GM19193 (cell line): ENCODE results near the gene C1QTNF8.

Experiments
- POLR2A ChIP-seq: IDR thresholded peaks from 4 replicates; pipeline ENCODE4 v1.6.1; 2011; ENCODE audit not compliant: insufficient read depth, insufficient read length; ENCODE audit errors: extremely low read depth

Gene C1QTNF8

DNA sequence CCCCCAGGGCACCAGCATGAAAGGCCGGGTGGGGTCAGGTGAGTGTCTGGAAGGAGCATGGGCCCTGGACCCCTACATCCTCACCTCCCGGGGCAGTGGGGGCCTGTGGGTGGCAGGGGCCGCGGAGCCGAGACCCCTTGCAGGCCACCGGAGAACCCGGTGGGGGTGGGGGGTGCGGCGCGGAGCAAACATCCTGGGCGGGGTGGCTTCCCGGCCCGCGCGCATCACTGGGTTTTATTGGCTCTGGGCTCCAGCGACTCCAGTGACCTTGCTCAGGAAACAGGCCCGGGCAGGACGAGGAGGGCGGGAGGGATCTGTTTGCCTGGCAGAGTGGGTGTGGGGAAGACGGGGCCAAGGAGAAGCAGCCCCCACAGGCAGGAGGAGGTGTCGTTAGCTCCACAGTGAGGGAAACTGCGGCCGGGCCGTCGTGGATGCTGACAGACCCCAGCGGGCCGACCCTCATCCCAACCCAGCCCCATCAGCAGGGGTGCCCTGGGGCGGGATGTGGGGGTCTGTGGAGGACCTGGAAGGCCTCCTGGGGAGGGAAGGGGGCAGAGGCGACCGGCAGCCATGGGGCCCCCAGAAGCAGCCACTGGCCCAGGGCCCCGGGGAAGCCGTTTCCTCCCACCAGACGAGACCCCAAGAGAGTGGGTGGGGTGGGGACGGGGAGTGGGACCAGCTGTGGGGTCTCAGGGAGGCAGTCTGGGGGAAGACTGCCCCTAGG is 12.9 kb downstream of the C1QTNF8 start:
- no peak for TF ChIP-seq POLR2A

DNA sequence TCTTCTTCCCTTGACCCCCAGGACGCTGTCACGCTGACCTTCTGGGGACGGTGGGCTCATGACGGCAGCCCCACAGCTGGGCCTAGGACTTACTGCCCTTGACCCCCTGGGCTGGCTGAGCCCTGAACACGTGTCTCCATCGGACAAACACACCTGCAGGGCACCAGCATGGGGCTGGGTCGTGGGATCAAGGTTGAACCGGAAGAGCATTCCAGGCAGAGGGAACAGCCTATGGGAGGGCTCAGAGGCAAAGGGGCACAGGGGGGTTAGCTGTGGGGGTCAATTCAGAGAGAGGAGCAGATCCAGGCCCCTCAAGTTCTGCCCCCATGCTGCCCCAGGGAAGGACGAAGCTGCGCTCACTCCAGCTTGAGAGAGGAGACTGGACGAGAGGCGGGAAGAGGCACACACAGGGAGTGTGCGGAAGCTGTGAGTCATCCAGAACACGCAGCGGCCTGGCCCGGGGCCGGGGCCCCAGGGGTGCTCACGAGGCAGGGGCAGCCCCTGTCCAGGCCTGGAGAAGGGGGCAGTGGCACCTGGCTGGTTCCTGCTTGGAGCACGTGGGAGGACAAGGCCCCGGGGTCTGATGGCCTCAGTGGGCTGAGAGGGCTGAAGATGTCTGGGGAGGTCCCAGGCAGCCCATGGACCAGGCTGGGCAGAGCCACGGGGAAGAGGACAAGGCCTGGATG is 13.6 kb downstream of the C1QTNF8 start:
- no peak for TF ChIP-seq POLR2A

DNA sequence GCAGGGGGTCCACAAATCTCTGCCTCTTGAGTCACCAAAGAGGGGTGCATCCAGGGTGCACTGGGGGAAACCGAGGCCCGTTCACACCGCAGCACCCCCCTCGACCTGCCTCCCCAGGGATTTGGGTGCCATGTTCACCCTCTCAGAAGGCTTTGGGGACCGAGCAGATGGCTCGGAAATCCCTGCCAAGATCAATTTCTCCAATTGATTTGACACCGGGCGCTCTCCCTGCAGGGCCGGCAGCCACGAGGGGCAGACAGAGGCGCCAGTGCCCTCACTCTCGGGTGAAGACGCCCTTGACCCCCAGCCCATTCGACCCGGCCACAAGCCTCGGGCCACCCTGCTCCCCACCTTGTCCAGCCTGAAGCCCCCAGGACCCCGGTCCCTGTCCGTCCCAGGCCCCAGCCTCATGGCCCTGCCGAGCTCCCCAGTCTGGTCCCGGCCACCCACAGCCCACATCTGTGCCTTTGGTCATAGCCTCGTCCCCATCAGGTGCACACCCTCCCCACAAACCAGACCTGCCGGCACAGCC is 14.2 kb downstream of the C1QTNF8 start:
- no peak for TF ChIP-seq POLR2A

DNA sequence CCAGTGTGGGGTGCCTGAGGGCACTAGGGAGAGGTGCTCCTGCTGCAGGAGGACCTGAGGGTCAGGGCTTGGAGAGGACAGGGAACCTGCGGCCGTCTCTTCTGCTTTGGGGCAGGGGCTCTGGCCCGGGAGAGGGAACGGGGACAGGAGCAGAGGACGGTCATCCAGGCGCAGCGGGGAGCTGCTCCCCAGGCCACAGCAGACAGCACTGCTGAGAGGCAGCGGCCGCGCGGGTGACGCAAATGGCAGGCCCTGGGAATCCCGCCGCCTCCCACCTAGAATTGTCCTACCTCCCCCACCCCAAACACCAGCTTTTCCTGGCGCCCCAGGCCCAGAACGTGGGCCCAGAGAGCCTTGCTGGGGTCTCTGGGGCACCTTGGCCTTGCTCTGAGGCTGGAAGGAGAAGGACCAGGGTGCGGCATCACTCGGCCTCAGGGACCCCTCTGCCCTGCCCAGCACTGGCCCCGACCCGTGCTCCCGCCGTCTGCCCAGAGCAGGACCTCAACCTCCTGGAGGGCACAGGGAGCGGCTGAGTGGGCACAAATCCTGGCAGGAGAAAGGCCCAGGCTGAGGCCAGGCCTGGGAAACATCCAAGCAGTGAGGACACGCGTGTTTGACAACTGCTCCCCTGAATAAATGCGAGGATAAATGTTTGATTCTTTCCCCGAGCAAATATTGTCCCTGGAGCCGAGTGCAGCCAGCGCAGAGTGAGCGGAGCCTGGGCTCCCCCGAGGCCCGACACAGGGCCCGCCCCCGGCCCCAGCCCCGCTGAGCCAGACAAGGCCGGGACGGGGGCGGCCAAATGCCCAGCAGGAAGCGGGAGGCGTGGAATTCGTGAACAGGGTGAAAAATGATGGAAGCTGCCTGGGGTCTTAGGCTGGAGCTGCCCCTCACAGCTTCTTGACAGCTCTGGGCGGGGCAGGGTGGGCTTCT is 15.0 kb downstream of the C1QTNF8 start:
- no peak for TF ChIP-seq POLR2A

DNA sequence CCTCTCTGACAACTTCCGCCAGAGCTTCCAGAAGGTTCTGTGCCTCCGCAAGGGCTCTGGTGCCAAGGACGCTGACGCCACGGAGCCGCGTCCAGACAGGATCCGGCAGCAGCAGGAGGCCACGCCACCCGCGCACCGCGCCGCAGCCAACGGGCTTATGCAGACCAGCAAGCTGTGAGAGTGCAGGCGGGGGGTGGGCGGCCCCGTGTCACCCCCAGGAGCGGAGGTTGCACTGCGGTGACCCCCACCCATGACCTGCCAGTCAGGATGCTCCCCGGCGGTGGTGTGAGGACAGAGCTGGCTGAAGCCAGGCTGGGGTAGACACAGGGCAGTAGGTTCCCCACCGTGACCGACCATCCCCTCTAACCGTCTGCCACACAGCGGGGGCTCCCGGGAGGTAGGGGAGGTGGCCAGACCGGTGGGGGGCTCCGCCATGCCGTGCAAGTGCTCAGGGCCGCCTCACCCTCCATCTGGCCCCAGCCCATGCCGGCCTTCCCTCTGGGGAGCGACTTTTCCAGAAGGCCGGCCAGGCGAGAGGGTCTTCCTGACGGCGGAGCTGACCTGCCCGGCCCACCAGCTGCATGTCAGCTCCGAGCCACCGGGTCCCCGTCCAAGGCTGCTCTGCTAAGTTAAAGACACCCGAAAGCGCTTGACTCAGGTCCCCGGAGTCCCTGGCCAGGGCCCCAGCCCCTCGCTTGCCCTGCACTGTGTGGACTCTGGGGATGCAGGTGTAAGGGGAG is 16.1 kb downstream of the C1QTNF8 start:
- no peak for TF ChIP-seq POLR2A

DNA sequence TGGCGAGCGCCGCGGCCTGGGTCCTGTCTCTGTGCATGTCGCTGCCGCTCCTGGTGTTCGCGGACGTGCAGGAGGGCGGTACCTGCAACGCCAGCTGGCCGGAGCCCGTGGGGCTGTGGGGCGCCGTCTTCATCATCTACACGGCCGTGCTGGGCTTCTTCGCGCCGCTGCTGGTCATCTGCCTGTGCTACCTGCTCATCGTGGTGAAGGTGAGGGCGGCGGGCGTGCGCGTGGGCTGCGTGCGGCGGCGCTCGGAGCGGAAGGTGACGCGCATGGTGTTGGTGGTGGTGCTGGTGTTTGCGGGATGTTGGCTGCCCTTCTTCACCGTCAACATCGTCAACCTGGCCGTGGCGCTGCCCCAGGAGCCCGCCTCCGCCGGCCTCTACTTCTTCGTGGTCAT is 16.7 kb downstream of the C1QTNF8 start:
- no peak for TF ChIP-seq POLR2A

DNA sequence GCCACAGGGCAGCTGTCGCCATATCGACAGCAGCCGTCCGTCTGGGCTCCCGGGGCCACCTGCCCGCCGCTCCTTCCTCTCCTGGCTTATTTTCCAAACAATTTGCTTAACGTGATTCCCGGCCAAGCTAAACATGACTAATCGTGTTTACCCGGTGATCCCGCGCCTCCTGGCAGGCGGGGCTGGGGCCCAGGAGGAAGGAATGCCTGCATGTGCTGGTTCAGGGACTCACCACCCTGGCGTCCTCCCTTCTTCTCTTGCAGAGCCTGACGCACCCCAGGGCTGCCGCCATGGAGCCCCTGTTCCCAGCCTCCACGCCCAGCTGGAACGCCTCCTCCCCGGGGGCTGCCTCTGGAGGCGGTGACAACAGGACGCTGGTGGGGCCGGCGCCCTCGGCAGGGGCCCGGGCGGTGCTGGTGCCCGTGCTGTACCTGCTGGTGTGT is 17.4 kb downstream of the C1QTNF8 start:
- TF ChIP-seq POLR2A = no peak

DNA sequence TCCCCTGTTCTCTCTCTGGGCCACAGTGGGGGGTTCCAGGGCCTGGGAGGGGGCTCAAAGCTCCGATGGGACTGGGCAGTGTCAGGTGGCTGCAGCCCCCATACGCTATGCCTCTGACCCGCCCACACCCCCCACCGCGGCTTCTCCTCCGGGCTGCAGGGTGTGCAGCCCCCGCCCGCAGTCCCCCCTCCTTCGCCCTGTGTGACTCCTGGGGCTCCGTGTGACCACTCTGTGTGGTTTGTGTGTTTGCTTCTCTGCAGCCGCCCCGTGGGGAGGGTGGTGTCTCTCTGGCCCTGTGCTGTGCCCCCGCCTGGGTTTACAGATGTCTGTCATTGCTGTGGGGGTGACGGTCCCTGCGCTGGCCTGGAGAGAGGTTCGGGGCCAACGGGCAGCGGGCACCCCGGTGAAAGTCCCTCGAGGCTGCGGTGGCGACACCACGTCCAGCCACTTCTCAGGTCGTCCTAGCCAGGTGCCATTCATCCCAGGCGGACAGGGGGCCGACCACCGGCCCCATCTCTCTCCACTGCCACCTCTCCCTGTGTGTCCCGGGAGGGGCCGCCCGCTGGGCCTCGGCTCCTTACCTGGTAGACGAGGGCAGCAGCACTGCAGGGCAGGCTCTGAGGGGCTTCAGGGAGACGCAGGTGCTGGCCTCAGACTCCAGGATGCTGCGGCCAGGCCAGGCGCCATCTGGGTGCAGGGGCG is 18.0 kb downstream of the C1QTNF8 start:
- no peak for TF ChIP-seq POLR2A

DNA sequence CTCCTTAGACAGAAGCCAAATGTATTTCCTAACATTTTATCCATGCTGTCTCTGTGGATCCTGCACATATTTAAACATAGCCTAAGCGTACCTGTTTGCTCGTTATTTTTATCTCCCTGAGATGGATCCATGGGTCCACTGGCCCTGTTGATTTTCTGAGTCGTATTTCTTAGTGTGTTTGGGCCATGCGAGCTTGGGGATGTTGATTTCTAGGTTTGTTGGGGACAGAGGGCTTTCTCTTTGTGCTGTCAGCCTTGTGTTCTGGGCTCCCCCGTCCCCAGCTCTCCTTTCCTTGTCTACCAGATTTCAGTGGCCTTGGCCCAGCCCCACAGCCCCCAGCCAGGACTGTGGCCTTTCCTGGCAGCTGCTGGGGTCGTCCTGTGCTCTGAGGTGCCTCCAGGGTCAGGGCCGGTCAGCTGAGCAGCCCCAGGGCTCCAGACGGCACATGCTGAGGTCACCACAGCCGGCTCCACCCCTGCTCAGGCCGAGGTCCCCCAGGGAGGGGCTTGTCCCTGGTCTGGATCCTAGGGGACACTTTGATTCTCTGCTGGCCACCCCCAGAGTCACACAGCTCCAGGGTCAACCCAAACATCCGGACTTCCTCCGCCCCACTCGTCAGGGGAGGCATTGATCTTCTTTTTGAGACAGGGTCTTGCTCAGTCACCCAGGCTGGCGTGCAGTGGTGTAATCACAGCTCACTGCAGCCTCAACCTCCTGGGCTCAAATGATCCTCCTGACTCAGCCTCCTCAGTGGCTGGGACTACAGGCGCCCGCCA is 19.1 kb downstream of the C1QTNF8 start:
- TF ChIP-seq POLR2A = no peak

DNA sequence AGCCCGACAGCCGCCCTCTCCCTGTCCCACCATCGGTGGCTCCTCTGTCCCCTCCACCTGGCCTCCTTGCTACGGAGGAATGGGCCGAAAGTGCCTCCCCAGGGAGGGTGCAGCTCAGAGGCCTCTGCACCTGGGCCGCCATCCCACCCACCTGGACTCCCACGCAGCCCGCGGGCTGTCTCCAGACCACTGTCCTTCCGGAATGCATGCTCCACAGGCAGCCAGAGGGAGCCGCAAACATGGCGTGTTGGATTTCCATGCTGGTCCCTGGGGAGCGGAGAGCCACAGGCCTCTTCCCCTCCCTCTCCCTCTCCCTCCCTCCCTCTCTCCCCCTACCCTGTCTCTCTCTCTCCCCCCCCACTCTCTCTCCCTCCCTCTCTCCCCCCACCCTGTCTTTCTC is 20.5 kb downstream of the C1QTNF8 start:
- no peak for TF ChIP-seq POLR2A

DNA sequence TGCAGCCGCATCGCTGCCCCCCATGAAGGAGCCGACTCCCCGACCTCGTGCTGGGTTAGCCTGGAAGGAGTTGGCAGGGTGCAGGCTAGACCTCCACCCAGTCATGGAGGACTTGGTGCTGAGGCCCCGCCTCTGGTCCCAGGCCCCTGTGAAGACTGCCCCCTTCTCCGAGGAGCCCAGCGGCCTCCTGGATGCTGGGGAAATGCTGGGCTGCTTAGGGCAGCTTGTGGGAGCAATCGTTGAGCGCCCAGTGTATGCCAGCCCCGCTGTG is 21.7 kb downstream of the C1QTNF8 start:
- TF ChIP-seq POLR2A = no peak

DNA sequence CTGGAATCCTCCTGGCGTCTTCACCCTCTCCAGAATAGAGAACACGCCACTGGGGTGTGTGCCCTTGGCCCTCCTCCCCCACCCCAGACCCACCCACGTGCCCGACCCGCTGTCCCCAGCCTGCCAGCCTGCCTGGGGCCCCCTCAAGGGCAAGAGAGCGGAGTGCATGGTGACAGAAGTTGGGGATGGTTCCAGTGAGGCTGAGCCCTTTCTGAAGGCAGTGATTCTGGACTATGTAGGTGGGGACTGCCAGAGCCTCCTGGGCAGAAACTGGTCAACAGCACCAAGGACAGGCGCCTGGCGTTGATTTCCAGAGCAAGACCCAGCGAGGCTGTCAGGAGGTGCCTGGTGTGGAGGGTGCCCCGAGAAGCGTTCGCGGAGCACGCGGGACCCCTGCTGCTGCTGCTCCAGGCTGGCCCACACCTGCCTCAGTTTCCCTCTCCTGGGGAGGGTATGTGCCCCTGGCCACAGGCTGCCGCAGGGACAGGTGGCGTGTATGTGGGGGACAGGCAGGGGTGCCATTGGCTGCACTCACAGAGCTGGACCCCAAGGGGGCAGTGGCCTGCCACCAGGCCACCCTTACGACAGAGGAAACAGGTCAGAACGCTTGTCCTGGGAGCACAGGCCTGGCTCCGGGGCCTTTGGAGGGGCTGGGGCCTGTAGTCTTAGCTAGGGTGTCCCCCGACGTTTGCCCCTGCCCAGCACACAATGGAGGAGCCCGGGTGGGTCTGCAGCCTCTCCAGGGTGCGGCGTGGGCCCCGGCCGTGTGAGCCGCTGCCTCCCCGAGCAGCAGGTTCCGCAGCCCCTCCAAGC is 22.3 kb downstream of the C1QTNF8 start:
- no peak for TF ChIP-seq POLR2A

DNA sequence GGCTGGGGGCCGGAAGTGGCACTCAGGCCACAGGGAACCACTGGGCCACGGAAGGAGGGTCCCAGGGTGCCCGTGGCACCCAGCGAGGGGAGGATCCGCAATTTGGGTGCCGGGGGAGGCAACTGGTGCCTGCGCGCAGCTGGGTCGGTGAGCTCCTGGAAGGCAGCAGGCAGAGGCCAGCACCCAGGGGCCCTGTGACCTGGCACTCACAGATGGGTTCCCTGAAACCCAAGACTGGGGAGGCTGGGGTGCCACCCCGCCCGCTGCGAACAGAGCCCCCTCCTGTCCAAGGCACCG is 22.8 kb downstream of the C1QTNF8 start:
- no peak for TF ChIP-seq POLR2A
